K562 treated with DMSO at 1 percent for 4 hours (cell line): ENCODE results near the gene RSRP1. TPM values are rescaled to one million over a fixed set of nuclear protein-coding genes. Genes with fewer than 3 reads are reported as not detected.

Experiments
- total RNA-seq: library from RNA; unstranded; fragments of 300-600 nt; gene quantifications from 2 replicates; pipeline ENCODE4 v1.2.3, GENCODE V29; 2022; ENCODE audit not compliant: insufficient read depth

Gene RSRP1, protein sequence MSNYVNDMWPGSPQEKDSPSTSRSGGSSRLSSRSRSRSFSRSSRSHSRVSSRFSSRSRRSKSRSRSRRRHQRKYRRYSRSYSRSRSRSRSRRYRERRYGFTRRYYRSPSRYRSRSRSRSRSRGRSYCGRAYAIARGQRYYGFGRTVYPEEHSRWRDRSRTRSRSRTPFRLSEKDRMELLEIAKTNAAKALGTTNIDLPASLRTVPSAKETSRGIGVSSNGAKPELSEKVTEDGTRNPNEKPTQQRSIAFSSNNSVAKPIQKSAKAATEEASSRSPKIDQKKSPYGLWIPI
- 107 and 172 TPM in 2 replicates for total RNA-seq

GRCh38 chr1:25247024-25247828 is at the start of gene RSRP1:
RSRP1 (minus strand) TSS chr1:25247454; CDS start chr1:25246963, 491 bp downstream.

GRCh38 chr1:25272238-25272637 is 25.0 kb upstream of the RSRP1 start, which contains the start of gene RHD:
RHD (plus strand) TSS chr1:25272509; CDS start chr1:25272548, 39 bp downstream.

GRCh38 chr1:25232027-25232865 is 15.0 kb downstream of the RSRP1 start, which contains the start of gene SYF2:
SYF2 (minus strand) TSS chr1:25232502; CDS start chr1:25232467, 35 bp downstream.

Other genes with a start within 250 kb of the RSRP1 start
- 69.7 and 73.4 TPM in 2 replicates for gene SYF2, start 15.0 kb downstream of the RSRP1 start, total RNA-seq
- 11.1 and 15.1 TPM in 2 replicates for gene RHD, start 25.1 kb upstream of the RSRP1 start, total RNA-seq
- 94.5 and 97.1 TPM in 2 replicates for gene TMEM50A, start 90.9 kb upstream of the RSRP1 start, total RNA-seq
- 12.5 and 13.4 TPM in 2 replicates for gene RHCE, start 173.4 kb upstream of the RSRP1 start, total RNA-seq
- 14.0 and 17.1 TPM in 2 replicates for gene MACO1, start 183.4 kb upstream of the RSRP1 start, total RNA-seq